Measurements from ENCODE around the gene CTSZ. TPM values are rescaled to one million over a fixed set of nuclear protein-coding genes. Genes with fewer than 3 reads are reported as not detected.

CTSZ gene
- total RNA-seq, 1 experiment from 2014 or later, result 26.3 TPM

GRCh38 chr20:59000326-59000725 is 6.7 kb downstream of the CTSZ start:
- Mint-ChIP-seq H3K27me3 (ENCODE audit: low read depth) (no peaks in the 10 kb centered on the region; the same call in 1 of the 2 replicates), H3K4me1 (peaks cover 10% of the 10 kb centered on the region), H3K9me3 (no peaks in the 10 kb centered on the region), H3K36me3 (peaks cover 16% of the 10 kb centered on the region), H3K4me3 (no peak overlapping the region), H3K27ac (no peak overlapping the region)
- ATAC-seq (no peak), DNase-seq (ENCODE audit: low spot score) (no peak)
- ChIA-PET POLR2A (no interaction called here), CTCF (interaction anchor here (0.8 kb wide), 1 partner anchor 455 kb away, joined by 3 read pairs; no protein-coding TSS in a partner anchor)
- TF ChIP-seq RORB (CRISPR knock-in tag; IDR thresholded peaks at IDR 0.05) (no peak), SMAD3 (CRISPR knock-in tag; IDR thresholded peaks at IDR 0.05; ENCODE audit: borderline replicate concordance) (no peak), AR (CRISPR knock-in tag; IDR thresholded peaks at IDR 0.05) (no peak), SMAD4 (CRISPR knock-in tag; IDR thresholded peaks at IDR 0.05) (no peak), E2F1 (CRISPR knock-in tag; IDR thresholded peaks at IDR 0.05) (no peak), KAT7 (CRISPR knock-in tag; IDR thresholded peaks at IDR 0.05; ENCODE audit: borderline replicate concordance) (no peak), ATF1 (CRISPR knock-in tag; IDR thresholded peaks at IDR 0.05) (no peak)
- TF ChIP-seq, protein P1, sequence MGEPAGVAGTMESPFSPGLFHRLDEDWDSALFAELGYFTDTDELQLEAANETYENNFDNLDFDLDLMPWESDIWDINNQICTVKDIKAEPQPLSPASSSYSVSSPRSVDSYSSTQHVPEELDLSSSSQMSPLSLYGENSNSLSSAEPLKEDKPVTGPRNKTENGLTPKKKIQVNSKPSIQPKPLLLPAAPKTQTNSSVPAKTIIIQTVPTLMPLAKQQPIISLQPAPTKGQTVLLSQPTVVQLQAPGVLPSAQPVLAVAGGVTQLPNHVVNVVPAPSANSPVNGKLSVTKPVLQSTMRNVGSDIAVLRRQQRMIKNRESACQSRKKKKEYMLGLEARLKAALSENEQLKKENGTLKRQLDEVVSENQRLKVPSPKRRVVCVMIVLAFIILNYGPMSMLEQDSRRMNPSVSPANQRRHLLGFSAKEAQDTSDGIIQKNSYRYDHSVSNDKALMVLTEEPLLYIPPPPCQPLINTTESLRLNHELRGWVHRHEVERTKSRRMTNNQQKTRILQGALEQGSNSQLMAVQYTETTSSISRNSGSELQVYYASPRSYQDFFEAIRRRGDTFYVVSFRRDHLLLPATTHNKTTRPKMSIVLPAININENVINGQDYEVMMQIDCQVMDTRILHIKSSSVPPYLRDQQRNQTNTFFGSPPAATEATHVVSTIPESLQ (CRISPR knock-in tag; IDR thresholded peaks at IDR 0.05), result no peak

GRCh38 chr20:58998656-58999055 is 8.4 kb downstream of the CTSZ start:
- no peaks in the 10 kb centered on the region for H3K9me3 Mint-ChIP-seq
- ChIA-PET CTCF (interaction anchor here (1.0 kb wide), 1 partner anchor 14 kb away, joined by 3 read pairs; no protein-coding TSS in a partner anchor), POLR2A (no interaction called here)
- DNase-seq (ENCODE audit: low spot score) (no peak), ATAC-seq (no peak)
- H3K4me1 Mint-ChIP-seq, result no peaks in the 10 kb centered on the region
- no peak overlapping the region for H3K27ac Mint-ChIP-seq
- H3K27me3 Mint-ChIP-seq (ENCODE audit: low read depth), result no peaks in the 10 kb centered on the region
- no peak for TF ChIP-seq HMGA2 (CRISPR knock-in tag; IDR thresholded peaks at IDR 0.05)
- no peak for TF ChIP-seq CREM (CRISPR knock-in tag; IDR thresholded peaks at IDR 0.05)
- TF ChIP-seq NR1H2 (CRISPR knock-in tag; IDR thresholded peaks at IDR 0.05), result no peak
- no peak for TF ChIP-seq ZNF423 (CRISPR knock-in tag; IDR thresholded peaks at IDR 0.05)
- TF ChIP-seq ZSCAN18 (CRISPR knock-in tag; IDR thresholded peaks at IDR 0.05), result no peak
- TF ChIP-seq NR3C1 (CRISPR knock-in tag; conservative IDR thresholded peaks at IDR 0.05; ENCODE audit: low read depth), result no peak
- no peak for TF ChIP-seq USF2 (CRISPR knock-in tag; IDR thresholded peaks at IDR 0.05)
- TF ChIP-seq GABPB1 (CRISPR knock-in tag; IDR thresholded peaks at IDR 0.05), result no peak
- peaks cover 29% of the 10 kb centered on the region for H3K36me3 Mint-ChIP-seq
- no peak overlapping the region for H3K4me3 Mint-ChIP-seq
